ENCODE results near the gene BEND5. TPM values are rescaled to one million over a fixed set of nuclear protein-coding genes. Genes with fewer than 3 reads are reported as not detected.

Gene BEND5
- total and polyA plus RNA-seq, 2 of the 8 experiments (the other 6 are each of a cell fraction or from before 2014, with no cell fraction given), result 3.8 to 7.5 TPM

DNA sequence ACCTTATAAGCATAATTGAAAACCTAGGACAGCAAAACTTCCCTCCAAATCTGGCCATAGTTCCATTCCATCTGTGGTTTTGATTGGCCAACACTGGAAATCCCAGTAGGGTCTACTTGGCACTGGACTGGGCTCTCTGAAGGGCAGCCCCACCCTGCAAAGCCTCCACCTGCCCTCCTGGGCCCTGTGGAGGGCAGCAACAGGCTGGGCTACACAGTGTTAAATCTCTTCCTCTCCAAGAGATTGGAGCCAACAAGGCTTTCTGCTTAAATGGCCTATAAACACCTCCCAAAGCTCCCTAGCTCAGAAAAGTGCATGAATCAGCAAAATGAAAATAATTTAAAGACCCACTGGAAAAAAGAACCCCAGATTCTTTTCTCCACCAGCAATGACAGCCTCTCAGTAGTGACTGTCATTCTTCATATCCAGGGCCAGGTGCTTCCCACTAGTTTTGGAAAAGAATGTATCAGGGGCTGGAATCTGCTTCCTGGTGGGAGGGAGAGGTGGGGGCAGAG, 58.5 kb downstream of the BEND5 start:
- TF ChIP-seq KDM4A (IDR thresholded peaks at IDR 0.05; ENCODE audit: low read depth, low read length, severe bottlenecking), result no peak
- TF ChIP-seq, protein P1, sequence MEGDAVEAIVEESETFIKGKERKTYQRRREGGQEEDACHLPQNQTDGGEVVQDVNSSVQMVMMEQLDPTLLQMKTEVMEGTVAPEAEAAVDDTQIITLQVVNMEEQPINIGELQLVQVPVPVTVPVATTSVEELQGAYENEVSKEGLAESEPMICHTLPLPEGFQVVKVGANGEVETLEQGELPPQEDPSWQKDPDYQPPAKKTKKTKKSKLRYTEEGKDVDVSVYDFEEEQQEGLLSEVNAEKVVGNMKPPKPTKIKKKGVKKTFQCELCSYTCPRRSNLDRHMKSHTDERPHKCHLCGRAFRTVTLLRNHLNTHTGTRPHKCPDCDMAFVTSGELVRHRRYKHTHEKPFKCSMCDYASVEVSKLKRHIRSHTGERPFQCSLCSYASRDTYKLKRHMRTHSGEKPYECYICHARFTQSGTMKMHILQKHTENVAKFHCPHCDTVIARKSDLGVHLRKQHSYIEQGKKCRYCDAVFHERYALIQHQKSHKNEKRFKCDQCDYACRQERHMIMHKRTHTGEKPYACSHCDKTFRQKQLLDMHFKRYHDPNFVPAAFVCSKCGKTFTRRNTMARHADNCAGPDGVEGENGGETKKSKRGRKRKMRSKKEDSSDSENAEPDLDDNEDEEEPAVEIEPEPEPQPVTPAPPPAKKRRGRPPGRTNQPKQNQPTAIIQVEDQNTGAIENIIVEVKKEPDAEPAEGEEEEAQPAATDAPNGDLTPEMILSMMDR (IDR thresholded peaks at IDR 0.05; ENCODE audit: control extremely low read depth in 1 of 3, insufficient read depth in 1 of 3, low read depth in 1 of 3, low read length in 3 of 3), result peak; percentile 3 to 14 (median 3); a peak in 3 of 4 replicates
- peak; percentile 33 to 51; a peak in 3 of 4 replicates for TF ChIP-seq RAD21 (IDR thresholded peaks at IDR 0.05 in 1 of 2, conservative IDR thresholded peaks at IDR 0.05 in 1 of 2; ENCODE audit: low read depth in 2 of 2, low read length in 2 of 2)
- peak; percentile 37; the same call in 1 of the 2 replicates for TF ChIP-seq MAFK (IDR thresholded peaks at IDR 0.05; ENCODE audit: low read depth, low read length)
- H2BK5ac ChIP-seq (ENCODE audit: low read depth, low read length), result no peak overlapping the region
- no peak overlapping the region for H3K18ac ChIP-seq (ENCODE audit: extremely low read depth, low read length)
- FAIRE-seq (no peak), DNase-seq (ENCODE audit: low read depth in 1 of 2, low spot score in 2 of 2) (no peak)
- H3K56ac ChIP-seq (replicated peaks; ENCODE audit: insufficient read length, low read depth, low read length), result no peak overlapping the region
- no peak overlapping the region for H2AFZ ChIP-seq (ENCODE audit: low read length)
- POLR2A ChIA-PET (ENCODE audit: partially characterized antibody), result no interaction called here
- no peaks in the 10 kb centered on the region for H3K79me2 ChIP-seq (ENCODE audit: control insufficient read depth in 1 of 2, insufficient read depth in 2 of 2, low read length in 2 of 2)
- H3K4me1 ChIP-seq (replicated peaks in 1 of 4; ENCODE audit: control insufficient read depth in 3 of 4, insufficient read depth in 4 of 4, low read length in 3 of 4), result no peaks in the 10 kb centered on the region
- no peak overlapping the region for H3K4me2 ChIP-seq (ENCODE audit: insufficient read depth in 1 of 2, low read depth in 2 of 2, low read length in 2 of 2)
- H2BK20ac ChIP-seq (ENCODE audit: low read length), result no peak overlapping the region
- H2AK5ac ChIP-seq (ENCODE audit: low read depth, low read length), result no peak overlapping the region
- no peak overlapping the region for H3K4me3 ChIP-seq (ENCODE audit: extremely low read depth in 1 of 4, insufficient read depth in 2 of 4, low read depth in 3 of 4, low read length in 4 of 4)
- no peak overlapping the region for H3K27ac ChIP-seq (ENCODE audit: low read depth, low read length)
- H3K23ac ChIP-seq (ENCODE audit: insufficient read length), result no peak overlapping the region
- H2BK15ac ChIP-seq (ENCODE audit: low read length), result no peak overlapping the region
- no peaks in the 10 kb centered on the region for H3K36me3 ChIP-seq (ENCODE audit: control insufficient read depth in 2 of 4, insufficient read depth in 4 of 4, low read length in 3 of 4)
- no peak overlapping the region for H4K91ac ChIP-seq (replicated peaks; ENCODE audit: insufficient read length, low read length)
- H3K23me2 ChIP-seq (ENCODE audit: low read depth, low read length), result no peaks in the 10 kb centered on the region
- no peak overlapping the region for H3K9ac ChIP-seq (replicated peaks in 1 of 4; ENCODE audit: extremely low read depth in 1 of 4, low read depth in 3 of 4, low read length in 3 of 4)
- H3K14ac ChIP-seq (ENCODE audit: insufficient read length), result no peak overlapping the region
- no peak overlapping the region for H4K5ac ChIP-seq (ENCODE audit: insufficient read length, low read depth, low read length)
- no peaks in the 10 kb centered on the region for H3K79me1 ChIP-seq (ENCODE audit: low read depth, low read length)
- H3K9me3 ChIP-seq (ENCODE audit: insufficient read depth in 2 of 2, low read depth in 1 of 2, low read length in 1 of 2), result no peaks in the 10 kb centered on the region
- CTCF ChIA-PET (ENCODE audit: partially characterized antibody), result interaction anchor here (0.9 to 1.9 kb wide), 5 partner anchors 18 to 166 kb away, joined by 3 to 4 read pairs (median 3); no protein-coding TSS in a partner anchor
- H4K8ac ChIP-seq (ENCODE audit: extremely low read depth, insufficient read depth, low read length), result no peak overlapping the region
- H3K27me3 ChIP-seq (replicated peaks in 1 of 4; ENCODE audit: control insufficient read depth in 3 of 4, extremely low read depth in 1 of 4, insufficient read depth in 3 of 4, low read length in 3 of 4), result no peaks in the 10 kb centered on the region
- H3K4ac ChIP-seq (replicated peaks; ENCODE audit: insufficient read length, low read depth, low read length), result no peak overlapping the region
- no peak overlapping the region for H2BK12ac ChIP-seq (ENCODE audit: low read depth, low read length)
- H2BK120ac ChIP-seq (replicated peaks; ENCODE audit: low read depth, low read length), result no peak overlapping the region
- no peaks in the 10 kb centered on the region for H4K20me1 ChIP-seq (replicated peaks in 1 of 2; ENCODE audit: control insufficient read depth in 1 of 2, insufficient read depth in 2 of 2, low read length in 2 of 2)

Measured in H1 (cell line).